HG02870 (cell line): ENCODE results near the gene CCDC92B.

Experiments
- ATAC-seq: cut with Tn5 transposase; IDR thresholded peaks from one replicate; pipeline ENCODE4 v1.9.1; 2021; ENCODE audit warnings: mild to moderate bottlenecking, moderate library complexity; ENCODE audit not compliant: unreplicated experiment

The CCDC92B gene

DNA sequence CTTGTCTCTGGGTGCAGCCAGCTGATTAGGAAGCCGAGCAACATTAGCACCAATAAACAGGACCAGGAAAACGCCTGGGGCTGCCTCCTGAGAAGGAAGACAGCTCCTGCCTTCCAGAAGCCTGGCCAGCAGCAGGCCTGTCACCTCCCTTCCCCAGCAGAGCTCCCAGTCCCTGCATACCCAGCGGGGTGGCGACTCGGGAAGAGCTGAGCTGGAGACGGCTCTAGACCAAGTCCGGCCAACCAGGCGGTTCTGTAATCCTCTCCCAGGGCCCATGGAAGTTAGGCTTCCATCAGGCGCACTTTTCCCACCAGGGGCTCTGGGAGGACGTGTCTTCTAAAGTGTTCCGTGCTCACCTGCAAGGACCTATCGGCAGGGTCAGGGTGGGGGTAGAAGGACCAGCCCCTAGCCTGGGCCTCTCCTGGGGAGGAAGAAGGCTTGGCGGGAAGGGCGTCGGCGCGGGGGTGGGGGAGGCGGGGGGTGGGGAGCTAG is 25.9 kb downstream of the CCDC92B start:
- no peak for ATAC-seq

DNA sequence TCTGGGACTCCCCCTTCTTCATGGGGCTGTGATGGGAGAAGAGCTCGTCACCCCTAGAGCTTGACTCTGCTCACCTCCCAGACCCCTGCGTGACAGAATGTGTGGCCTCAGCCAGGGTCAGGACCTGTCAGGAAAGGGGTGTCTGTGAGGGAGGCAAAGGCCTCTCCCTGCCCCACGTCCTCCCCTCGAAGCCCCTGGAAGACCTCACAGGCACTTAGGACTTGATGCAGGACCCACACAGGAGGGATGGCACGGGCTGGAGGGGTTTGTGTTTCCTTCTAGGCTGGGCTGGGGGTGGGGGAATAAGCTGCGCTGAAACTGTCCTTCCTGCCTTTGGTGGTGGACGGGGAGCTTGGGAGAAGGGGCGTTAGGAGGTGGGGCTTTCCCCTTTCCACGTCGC is 26.8 kb downstream of the CCDC92B start:
- no peak for ATAC-seq

DNA sequence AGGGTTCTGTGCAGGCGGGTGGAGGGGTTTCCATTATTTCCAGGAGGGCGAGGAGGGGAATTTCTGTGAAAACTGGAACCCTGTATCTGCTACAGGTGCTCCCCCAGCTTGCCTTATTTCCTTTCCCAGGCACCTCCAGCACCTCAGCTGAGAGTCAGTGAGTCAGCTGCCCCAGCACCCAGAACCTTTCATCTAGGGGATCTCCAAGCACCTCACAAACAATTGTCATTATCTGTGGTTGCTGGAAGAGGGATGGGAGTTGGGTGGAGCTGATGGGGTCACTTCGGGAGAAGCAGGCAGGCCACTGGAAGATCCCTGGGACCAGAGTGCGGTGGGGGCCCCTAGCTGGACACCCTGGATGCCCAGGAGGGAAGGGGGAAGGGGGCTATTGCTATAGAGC is 27.8 kb downstream of the CCDC92B start:
- no peak for ATAC-seq

DNA sequence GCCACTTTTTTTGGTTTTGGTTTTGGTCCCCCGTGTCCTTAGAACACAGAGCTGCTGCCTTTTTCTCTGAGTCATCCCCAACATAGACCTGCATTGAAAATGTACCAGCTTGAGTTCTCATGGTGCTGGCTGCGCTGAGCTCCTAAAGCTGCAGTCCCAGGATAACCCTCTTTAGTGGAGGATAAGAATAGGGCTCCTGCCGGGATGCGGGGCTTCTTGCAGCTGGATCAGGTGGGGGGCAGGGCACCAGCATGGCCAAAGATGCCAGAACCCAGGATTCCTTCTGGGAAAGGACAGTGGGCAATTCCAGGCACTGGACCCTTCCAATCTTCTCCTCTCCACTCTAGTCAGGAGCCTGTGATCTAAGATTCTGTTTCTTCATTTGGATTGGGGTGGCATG is 29.6 kb downstream of the CCDC92B start:
- no peak for ATAC-seq

DNA sequence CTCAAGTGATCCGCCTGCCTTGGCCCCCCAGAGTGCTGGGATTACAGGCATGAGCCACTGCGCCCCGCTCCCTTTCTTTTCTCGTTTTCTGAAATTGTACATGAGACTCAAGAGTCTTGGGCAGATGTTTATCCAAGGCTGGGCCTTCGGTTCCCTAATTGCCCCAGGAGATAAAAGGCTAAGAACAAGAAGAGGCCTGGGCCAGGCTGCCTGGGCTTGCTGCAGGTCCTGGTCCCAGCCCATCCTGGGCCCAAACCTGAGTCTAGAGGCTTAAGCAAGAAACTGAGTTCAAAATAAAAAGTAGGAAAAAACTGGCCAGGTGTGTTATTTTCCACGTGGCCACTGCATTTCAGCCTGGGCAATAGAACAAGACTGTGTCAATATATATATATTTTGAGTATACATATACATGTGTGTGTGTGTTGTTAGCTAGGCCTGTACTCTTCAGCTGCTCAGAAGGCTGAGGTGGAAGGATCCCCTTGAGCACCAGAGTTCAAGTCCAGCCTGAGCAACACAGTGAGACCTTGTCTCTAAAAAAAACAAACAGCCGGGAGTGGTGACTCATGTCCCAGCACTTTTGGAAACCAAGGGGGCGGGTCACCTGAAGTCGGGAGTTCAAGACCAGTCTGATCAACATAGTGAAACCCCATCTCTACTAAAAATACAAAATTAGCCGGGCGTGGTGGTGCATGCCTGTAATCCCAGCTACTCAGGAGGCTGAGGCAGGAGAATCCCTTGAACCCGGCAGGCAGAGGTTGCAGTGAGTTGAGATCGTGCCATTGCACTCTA is 31.1 kb downstream of the CCDC92B start:
- no peak for ATAC-seq

DNA sequence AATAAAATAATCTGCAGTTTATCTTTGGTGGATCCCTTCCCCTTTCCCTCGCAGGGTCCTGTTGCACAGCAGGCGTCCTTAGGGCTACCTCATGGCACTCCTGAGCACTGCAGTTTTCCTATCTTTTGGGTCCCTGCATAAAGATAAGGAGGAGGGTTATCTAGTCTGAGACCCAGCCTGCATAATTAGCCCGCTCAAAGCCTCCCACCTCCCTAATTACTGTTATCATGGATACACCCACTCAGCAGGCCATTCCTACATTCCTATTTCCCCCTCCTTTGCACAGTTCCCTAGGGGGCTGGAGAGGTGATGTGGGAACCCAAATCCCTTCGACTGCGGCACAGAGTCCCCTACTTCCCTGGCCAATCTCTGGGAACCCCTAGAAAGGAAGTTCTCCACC is 32.8 kb downstream of the CCDC92B start:
- no peak for ATAC-seq

DNA sequence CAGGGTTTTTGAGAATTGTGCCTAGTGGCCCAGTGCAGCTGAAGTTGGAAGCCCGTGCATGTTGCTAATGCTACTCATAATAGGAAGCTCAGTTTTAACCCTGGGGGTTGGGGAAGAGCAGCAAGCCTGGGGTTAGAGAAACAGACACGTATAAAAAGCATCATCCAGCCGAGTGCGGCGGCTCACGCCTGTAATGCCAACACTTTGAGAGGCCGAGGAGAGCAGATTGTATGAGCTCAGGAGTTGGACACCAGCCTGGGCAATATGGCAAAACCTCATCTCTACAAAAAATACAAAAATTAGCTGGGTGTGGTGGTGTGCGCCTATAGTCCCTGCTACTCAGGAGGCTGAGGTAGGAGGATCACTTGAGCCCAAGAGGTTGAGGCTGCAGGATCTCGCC is 35.6 kb downstream of the CCDC92B start:
- ATAC-seq: no peak

DNA sequence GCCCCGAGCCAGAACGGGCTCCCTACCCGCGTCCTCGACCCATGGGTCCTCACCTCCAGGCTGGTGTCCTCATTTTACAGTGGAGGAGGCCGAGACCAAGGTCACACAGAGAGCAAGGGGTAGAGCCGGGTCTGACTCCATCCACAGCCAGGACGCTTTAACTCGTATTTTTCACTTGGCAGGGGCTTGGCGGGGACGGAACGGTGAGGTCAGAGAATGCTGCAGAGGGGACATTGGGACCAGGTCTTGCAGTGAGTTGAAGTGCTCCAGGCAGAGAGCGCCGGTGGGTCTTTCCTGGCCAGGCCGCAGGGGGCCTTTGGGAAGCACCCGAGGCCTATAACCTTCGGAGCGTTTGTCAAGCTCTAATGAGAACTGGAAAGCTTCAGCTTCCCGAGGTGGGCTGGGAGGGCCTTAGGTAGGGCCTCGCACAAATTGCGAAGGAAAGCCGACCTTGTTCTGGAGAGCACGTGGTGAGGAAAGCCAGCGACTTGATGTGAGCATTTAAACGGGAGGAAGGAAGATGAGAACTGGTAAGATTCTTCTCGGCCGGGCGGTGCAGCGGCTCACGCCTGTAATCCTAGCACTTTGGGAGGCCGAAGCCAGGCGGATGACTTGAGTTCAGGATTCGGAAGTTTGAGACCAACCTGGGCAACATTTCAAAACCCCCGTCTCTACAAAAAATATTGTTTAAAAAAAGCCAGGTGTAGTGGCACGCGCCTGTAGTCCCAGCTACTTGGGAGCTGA is 37.0 kb downstream of the CCDC92B start:
- no peak for ATAC-seq

DNA sequence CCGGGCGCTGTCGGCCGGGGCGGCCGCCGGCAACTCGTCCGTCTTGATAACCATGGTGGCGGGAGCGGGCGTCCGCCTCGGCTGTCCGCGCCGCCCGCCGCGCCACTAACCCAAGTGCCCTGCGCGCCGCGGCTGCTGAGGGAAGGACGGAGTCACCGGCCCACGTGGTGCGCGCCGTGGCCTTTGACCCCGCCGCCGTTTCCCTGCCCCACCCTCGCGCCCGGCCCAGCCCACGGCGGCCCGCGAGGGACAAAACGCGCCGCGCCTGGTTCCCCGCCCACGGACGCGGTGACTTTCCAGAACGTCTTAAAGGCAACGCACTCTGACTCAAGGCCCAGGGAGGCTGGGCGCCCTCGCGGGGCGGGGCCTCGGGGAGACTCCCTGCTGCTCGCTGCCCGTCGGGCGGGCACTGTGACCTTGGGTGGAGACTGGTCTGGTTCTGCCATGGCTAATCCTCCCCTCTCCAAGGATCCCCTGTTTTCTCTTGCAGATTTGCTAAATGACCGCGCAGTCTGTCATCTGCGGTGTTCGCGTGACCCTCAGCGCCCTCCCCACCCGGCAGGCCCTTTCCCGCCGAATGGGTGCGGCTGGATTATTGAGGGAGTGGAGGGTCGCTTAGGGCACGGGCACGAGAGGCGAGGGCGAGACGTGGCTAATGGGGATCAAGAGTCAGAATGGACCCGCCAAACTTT is 37.7 kb downstream of the CCDC92B start, which contains the start of gene CLUH:
CLUH (minus strand) TSS at position 157 of the 692 bp plus-strand sequence; CDS start at position 54, 103 bp downstream.
- peak; percentile 64 for ATAC-seq

DNA sequence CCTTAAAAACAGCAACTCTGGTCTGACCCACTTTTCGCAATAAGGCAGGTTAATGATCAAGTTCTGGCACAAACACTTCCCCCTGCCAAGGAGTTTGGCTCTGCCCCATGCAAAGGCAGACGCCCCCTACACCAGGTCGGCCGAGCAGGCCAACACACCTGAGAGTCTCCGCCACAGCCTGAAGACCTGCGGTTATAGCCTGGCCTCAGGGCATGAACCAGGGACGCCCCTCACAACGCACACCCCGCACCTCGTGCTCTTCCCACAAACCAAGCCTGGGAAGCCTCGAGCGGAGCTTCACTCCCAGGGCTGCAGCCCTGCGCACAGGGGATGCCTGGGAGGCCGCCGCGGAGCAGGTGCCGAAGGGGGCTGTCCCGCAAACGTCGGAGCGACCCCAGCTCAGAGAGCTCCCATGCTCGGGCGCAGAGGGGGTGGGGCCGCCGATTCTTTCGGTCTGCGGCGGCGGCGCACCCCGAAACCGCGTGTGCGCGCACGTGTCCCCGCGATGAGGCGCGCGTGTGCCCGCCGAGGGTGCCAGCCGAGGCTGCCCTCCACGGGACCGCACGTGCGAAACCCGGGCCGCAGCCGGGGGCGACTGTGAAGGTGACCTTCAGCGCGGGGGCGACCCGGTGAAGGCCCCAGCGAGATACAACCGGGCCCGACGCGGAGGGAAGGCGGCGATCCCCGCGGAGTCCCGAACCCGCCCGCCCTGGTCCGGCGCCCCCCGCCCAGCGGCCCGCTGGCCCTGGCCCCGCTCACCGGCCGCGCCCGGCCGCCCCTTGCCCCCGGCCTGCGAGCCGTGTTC is 38.4 kb downstream of the CCDC92B start:
- no peak for ATAC-seq

DNA sequence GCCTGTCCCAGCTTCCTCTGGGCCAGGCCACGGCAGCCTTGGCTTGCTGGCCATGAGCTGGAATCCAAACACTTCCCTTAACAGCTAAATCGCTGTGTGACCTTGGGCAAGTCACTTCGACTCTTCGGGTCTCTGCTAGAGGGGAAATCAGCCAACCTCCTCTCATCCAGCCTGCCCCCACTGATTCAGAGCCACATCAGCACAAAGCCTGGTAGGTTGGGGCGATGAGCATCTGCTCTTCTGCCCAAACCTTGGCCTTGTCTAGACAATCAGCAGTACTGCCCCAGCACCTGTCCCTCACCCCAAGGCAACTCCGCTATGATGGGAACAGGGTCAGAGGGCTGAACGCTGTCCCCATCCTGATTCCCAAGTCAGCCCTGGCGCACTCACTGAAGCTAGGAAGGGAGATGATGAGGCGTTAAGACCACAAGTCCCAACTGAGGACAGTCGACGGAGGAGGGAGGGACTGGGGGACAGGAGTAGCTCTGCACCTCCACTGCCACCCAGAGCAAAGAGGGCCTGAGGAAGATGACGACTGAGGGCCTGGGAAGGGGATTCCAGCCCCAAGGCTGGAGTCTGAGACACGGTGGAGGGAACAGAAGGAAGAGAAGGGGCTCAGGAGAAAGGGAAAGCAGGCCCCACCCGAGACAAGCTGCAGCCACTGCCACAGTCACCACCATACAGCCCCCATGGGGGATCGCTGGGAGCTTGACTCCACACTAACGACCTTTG is 39.2 kb downstream of the CCDC92B start:
- ATAC-seq: no peak

DNA sequence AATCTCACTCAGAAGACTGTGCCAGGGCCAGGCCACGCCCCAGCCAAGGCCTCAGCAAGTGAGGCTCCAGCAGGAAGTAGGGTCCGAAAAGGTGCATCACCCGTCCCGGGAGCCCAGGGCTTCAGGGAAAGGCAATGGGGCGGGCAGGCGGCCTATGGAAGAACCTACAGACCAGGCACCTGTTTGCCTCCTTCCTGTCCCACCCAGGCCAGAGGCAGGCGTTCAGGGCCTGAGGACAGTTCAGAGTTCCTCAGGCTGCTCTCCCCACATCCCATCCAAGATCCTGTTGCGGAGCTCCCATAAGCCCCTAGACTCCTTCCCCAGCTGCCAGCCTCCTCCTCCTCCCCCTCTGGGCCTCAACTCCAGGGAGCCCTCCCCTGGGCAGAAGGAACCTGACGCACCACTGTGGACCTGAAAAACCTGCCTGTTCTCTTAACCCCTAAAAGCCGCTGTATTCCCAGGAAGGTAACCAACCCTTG is 40.2 kb downstream of the CCDC92B start:
- no peak for ATAC-seq

DNA sequence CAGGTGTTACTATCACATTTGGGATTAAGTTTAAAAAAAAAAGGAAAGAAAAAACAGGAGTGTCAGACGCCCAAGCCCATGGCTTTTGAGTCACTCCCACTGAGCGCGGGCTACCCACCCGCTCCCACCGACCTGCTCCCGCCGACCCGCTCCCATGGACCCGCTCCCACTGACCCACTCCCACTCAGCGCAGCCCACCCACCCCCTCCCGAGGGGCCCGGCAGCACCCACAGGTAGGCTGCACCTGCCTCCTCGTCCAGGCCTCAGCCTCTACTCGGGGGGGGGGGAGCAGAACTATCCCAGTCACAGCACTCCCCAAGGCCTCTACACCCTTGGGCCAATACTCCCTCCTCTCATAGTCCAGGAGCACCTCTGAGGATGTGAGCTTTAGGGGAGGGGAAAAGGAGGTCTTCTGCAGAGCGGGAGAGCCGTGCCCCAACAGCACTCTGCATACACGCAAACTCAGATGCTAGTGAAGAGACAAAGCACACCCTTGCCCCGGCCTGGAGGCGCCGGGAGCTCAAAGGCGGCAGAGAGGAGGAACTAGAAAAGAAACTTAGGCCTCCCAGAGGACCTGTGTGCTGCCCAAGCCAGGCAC is 40.8 kb downstream of the CCDC92B start:
- ATAC-seq: no peak

DNA sequence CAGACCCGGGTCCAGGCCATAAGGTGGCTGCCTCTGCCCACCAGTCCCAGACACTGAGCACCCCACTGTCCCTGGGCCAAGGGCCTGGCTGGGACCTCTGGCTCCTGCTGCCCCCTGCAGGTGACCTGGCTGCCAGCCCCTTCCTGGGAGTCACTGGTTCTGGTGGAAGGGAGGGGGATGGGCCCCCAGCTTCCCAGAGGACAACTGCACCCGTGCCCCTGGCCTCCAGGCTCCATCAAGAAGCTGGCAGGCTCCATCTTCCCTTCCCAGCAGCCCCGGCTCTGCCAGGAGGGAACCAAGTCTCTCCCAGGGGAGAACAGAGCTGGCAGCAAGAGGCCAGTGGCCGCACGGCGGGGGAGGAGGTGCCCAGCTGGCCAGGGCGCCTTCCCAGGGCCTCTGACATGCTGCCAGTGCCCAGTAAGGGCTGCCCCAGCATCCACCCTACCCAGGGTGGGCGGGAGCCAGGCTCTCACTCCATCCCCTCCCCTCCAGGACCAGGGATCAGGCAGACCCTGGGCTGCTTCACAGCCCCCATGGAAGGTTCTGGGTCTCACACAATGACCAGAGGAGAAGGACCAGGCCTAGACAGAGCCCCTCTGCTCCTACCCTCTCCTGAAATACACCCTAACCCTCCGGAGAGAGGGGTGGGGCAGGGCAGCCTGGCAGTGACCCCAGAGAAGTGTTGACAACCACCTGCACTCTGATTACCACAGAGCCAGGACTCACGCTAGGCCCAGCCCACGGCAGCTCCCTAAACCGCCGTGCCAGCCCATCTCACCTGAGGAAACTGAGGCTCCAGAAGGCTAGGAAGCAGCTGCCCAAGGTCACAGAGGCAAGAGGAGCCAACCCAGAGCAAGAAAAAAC is 41.5 kb downstream of the CCDC92B start:
- no peak for ATAC-seq

DNA sequence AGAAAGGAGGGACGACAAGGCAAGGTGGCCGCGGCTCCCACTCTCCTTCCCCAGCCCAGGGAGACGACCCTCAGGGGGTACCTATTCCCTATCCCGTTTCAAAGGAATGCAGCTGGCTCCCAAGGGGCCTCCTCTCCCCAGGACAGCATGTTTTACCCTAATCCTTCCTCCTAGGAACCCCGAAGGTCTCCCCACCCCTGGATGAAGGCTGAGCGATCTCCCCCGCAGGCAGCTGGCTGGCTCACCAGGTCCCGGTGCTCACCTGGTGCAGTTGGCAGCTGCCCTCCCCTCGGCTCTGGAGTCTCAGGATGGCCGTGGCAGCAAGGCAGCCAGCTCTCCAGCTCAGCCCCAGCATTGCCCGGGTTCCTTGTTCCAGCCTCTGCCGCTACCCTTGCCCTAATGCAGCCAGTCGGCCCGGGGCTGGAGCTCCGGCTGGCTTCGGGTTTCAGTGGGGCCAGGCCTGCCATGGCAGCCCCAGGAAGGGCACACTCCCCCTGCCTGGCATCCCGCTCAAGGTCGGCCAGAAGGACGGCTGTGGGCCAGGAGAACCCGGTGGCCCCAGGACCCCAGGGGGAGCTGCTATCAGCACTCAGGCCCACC is 42.4 kb downstream of the CCDC92B start:
- ATAC-seq: no peak

DNA sequence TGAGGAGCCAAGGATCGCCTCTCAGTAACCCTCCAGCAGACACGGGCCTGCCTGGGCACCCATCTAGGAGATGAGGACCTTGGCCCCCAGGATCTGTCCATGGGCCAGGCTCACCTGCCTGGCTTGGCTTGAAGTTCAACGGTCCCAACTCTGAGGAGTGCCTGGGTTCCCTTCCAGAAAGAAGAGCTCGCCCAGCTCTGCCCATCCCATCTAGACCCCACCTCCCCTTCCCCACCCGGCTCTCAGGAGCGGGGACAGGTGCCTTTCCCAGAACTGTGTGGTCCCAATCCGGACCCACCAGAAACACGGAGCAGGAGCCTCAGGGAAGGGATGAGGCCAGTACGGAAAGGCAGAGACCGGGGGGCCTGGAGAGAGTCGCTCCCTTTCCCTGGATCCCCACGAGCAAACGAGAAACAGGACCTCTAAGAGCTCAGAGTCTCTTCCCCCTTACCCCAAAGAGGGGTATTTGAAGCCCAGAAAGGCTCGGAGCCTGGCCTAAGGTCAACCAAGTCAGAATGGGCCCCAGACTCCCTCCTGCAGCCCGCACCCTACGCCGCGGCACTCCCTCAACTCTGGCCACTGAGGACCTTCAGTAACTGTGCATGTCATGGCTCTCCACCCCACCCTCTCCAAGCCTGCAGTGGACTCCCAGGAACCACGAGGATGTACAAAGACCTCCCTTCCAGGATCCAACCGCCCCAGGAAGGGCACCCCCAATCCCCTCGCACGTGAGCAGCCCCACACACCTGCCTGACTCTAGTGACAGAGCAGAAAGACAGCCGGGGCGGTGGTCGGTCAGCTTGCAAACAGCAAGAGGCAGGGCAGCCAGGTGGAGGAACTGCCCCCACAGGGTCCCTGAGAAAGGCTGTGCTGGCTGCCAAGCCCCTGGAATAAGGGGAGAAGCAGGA is 43.3 kb downstream of the CCDC92B start:
- no peak for ATAC-seq

DNA sequence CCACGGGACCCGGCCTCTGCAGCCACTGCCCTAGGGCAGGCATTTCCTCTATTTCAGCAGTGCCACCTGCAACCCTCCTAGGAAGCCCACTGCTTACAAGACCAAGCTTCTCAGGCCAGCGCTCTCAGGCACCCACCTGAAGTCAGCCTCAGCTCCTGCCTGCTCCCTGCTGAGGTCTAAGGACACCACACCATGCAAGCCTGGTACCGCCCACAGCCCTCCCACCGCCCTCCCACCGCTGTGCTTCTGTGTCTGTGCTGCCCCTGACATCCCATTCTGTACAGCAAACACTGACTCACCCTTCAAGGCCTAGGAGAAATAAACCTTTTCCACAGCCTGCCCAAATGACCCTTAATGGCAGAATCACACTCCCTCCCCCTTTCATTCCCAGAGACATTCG is 44.2 kb downstream of the CCDC92B start:
- no peak for ATAC-seq
